ENCODE measurements around the gene AGAP1.

The AGAP1 gene

GRCh38 chr2:235849489-235849888 lies 355.6 kb downstream of the AGAP1 start:
- CTCF ChIA-PET = no interaction called here
- no peak for TF ChIP-seq CTCF (IDR thresholded peaks at IDR 0.05; ENCODE audit: control extremely low read depth, extremely low read depth, low read depth, missing control alignments)

GRCh38 chr2:235850289-235850688 lies 356.4 kb downstream of the AGAP1 start:
- no peak for TF ChIP-seq CTCF (IDR thresholded peaks at IDR 0.05; ENCODE audit: control extremely low read depth, extremely low read depth, low read depth, missing control alignments)
- ChIA-PET CTCF (no interaction called here), POLR2A (no interaction called here)
- DNase-seq (ENCODE audit: extremely low spot score) = no peak

More at GRCh38 chr2:235849489-235849888, 355.6 kb downstream of the AGAP1 start:
- POLR2A ChIA-PET = no interaction called here
- no peak for DNase-seq (ENCODE audit: extremely low spot score)

GRCh38 chr2:235850771-235851551 lies 357.1 kb downstream of the AGAP1 start:
- CTCF ChIA-PET = interaction anchor here (1.3 kb wide), 1 partner anchor 71 kb away, joined by 4 read pairs; no protein-coding TSS in a partner anchor
- TF ChIP-seq CTCF (IDR thresholded peaks at IDR 0.05; ENCODE audit: control extremely low read depth, extremely low read depth, low read depth, missing control alignments) = no peak
- DNase-seq (ENCODE audit: extremely low spot score) = no peak
- POLR2A ChIA-PET = no interaction called here

- no peak for TF ChIP-seq CTCF (IDR thresholded peaks at IDR 0.05; ENCODE audit: control extremely low read depth, extremely low read depth, low read depth, missing control alignments)
- CTCF ChIA-PET = interaction anchor here (1.3 kb wide), 1 partner anchor 72 kb away, joined by 4 read pairs; no protein-coding TSS in a partner anchor
- no peak for DNase-seq (ENCODE audit: extremely low spot score)
- POLR2A ChIA-PET = no interaction called here
Measured at GRCh38 chr2:235851828-235852525, 358.1 kb downstream of the AGAP1 start.

GRCh38 chr2:235852526-235852920 lies 358.7 kb downstream of the AGAP1 start:
- TF ChIP-seq CTCF (IDR thresholded peaks at IDR 0.05; ENCODE audit: control extremely low read depth, extremely low read depth, low read depth, missing control alignments) = no peak
- POLR2A ChIA-PET = no interaction called here
- no peak for DNase-seq (ENCODE audit: extremely low spot score)
- CTCF ChIA-PET = no interaction called here

- CTCF ChIA-PET = no interaction called here
- POLR2A ChIA-PET = no interaction called here
- DNase-seq (ENCODE audit: extremely low spot score) = no peak
- no peak for TF ChIP-seq CTCF (IDR thresholded peaks at IDR 0.05; ENCODE audit: control extremely low read depth, extremely low read depth, low read depth, missing control alignments)
Measured at GRCh38 chr2:235854276-235854675, 360.4 kb downstream of the AGAP1 start.

All from GM10248 (cell line).